Stimulated activated CD4-positive, alpha-beta T cell treated with anti-CD3 and anti-CD28 coated beads, Interleukin-2, amount 100 ng/mL, for 48 hours (primary cell): ENCODE data around the gene VCX2.
"Not testable (repeated sequence)": the region's sequence is repeated elsewhere in the genome, so short reads cannot be mapped to it uniquely, and the experiment has no call there.

ENCODE experiments used
- DNase-seq, 2 donors: peaks; one replicate each; pipeline ENCODE4 v3.0.0-alpha.2; 2020

Gene VCX2

DNA sequence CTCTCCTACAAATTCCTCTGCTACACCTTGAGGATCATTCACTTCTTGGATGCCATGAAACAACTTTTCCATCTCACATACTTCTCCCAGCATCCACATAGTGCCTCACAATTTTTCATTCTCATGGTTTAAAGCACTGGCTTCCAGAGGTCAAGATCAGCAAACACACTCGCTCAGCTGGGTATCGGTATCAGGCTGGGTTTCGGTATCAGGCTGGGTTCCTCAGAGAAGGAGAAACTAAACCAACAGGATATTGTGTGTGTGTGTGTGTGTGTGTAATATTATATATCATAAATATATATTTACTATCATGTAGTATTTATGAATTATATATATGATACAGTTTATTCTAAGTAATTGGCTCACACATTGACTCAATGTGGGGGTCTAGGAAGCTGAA is at the start of gene VCX2:
VCX2 (minus strand) TSS at position 99 of the 400 bp plus-strand sequence. CDS start 624 bp downstream, outside the sequence.
- DNase-seq, result not testable (repeated sequence)

DNA sequence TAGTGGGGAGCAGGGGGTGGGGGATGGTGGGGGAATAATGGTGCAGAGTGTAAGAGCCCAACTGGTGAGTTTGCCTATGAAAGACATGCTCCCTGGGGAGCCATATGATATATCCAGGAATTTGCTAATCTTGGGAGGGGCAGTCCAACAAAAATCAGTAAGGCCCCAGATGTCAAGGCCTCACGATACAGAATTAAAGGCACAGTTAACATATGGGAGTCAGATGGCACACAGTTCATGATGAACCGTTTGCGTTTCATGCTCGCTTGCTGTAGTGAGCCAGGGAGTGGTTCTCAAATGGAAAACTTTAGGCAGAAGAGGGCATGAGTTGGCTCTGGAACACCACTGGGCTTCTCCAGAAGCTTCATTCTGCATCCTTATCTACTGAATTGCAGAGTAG is 33.9 kb upstream of the VCX2 start:
- no peak for DNase-seq

DNA sequence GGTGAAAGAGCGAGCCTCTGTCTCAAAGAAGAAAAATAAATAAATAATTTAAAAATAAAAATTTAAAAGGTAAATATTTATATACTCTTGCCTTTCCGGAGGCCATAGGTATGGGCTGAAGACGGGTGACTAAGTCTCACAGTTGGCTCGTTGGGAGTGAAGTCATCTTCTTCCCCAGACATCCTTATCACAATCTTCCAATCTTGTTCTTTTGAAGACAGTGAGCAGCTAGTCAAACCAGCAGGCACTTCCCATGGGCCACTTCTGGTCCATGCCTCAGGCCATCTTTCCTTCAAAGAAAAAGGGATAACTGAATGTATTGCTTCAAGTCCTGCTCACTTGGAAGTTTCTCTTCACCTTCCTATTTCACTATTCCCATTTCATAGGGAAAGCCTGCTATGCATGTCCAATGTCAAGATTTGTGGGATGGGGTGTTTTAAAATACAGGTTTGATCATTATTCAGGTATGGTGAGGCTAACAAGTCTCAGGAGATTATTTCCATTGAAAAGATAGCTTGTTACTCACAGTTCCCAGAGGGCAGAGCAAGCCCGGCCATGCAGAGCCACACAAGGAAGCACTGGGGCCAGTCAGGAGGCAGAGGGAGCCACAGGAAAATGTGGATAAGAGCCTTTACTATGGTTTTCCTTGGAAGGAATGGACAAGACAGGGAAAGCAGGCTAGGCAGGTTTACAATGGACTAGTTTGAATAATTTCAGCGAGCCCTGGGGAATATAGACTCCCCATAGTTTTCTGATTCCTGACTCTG is 33.3 kb upstream of the VCX2 start:
- no peak for DNase-seq

DNA sequence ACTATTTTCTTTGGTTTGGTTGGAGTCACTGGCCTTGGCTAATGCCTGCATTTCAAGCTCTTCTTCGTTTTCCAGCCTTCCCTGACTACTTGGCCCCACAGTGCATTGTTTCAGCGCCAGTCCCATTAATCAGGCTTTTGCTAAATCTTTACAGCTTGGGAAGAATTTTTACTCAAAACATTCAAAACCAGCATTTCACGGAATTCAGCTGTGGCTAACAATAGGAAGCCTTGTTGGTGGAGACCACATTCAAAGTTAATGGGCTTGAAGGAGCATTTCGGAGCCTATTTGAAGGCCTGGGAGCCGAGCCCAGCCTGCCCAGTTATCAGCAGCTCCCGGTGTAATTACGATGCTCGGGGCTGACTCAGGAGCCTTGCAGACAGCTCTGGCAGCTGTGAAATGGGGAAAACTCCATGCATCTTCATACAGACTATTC is 30.8 kb upstream of the VCX2 start:
- no peak for DNase-seq

DNA sequence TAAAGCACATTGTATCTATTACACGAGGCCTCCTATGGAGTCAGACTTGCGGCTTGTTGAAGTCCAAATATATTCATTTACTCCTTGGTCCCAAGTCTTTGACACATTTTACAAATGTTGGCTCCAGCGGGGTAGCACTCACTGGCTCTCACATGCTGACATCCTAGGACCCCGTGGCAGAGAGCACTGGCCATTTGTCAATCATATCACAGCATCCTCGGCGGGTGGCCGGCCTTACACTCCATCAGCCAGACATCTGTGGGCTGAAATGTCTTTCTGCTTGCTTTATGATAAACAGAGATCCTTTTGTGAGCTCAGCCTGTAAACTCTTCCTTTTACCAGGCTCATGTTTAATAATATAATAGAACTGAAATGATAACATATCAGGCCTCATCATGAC is 25.7 kb upstream of the VCX2 start:
- no peak for DNase-seq

DNA sequence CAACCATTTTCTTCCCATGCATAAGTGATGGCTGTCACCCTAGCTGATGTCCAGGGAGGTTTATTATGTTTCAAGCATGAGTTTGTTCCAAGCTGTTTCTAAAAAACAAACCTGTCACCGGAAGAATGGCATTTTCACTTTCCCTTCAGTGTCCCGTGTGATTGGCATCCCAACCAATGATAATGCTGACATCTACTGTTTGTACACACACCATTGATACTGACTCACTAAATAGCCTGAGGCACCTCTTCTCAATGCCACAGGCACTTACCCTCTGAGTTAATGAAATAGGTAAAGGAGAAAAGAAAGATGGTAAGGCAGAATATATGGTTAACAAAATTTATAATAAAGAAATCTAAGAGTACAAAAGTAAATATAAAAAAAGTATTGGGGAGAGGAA is 23.1 kb upstream of the VCX2 start:
- no peak for DNase-seq

DNA sequence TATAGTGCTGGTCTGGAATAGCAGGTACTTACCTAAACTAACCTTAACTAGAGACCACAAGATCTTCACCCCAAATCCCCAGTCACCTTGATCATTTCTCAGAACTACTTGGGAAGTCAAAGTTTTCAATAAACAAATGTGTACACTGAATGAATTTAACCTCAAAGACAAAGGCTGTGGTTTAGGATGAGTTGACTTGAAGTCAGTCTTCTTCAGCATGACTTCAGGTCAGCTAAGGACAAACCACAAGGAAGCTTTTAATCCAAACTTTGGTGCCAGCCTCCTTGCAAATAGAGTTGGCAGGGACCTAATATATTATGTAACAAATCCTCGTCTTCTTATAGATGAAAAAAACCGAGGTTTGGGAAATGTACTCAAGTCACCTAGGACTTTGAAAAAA is 21.2 kb upstream of the VCX2 start:
- no peak for DNase-seq

DNA sequence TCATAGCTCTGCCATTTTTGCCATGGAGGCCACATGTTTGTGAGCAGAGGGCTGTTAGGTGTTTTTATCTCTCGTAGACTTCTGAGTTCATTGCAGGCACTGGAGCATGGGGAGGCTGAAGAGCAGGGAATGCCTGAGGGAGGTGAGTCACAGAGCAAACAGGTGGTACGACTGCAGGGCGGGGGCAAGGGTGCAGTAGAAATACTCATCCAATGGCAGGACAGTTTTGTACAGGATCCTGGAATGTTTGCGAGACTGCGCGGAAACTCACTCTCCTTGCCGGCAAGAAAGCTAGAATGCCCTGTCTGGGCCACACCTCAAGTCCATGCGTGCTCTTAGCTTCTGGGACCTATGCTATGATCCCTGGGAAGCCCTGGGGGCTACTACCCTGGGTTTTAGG is 20.0 kb upstream of the VCX2 start:
- DNase-seq, result no peak

DNA sequence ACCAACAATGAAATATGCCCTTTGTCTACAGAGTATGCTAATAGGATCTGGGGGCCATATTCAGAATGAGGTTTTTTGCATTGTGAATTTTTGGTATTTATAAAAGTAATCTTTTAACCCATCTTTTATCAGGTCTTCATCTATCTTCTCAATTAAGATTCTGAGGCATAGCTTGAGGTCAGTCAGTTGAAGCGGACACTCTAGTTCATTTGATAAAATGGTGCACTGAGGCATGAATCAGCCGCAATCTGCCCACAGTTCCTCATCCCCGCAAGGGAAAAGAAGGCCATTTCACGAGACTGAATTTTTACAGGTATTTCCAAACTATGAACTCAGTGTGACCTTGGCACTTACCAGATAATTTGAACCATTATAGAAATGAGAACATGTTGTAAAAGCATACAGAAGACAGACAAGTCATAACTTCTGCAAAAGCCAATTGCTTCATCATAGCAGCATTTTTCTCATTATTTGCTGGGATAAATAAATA is 19.3 kb upstream of the VCX2 start:
- DNase-seq, result no peak

DNA sequence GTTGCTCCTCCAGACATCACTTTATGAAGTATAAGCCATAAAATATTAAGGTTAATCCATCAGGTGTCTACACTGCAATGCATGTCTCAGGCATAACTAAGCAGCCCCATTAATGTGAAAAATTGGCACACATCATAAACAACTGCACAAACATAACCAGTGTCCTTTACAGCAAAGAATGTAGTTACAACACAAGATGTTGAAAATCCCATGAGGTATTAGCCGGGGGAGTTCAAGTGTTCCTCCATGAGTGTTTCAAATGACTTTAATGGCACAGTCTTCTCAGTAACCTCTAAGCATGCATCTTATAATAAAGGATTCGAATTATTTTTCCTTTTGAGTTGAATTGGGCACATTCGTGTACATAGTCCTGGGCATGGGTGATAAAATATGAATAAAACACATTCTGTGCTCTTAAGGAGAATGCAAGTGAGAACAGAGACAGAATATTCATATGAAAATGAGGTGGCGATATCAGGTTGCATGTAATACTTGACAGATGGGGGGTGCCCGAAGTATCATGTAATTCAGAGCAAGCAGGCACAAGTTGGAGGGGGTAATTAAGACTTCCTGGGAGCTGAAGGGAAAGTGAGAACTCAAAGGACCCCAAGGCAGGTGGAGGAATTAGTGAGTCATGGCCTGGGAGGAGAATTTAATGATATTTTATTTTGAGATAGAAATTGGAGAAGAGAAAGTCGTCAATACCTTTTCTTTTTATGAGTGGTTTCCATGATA is 18.2 kb upstream of the VCX2 start:
- DNase-seq, result no peak

DNA sequence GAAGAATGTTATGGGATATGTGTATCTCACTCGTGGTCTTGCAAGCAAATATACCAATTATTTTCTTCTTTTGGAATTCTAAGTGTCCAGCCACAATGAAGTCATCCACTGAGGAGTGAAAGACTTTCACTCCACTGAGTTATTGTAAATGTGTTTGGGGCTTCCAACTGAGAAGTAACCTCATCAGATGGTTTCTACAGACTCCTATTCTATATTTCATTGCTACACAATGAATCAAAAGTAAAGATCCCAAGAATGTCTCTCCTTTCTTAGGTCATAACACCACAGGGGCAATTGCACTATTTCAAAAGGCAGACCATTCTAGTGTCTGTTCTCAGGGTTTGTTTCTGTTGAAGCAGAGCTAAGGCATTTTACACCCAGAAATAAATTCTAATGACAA is 12.3 kb upstream of the VCX2 start:
- DNase-seq, result no peak

DNA sequence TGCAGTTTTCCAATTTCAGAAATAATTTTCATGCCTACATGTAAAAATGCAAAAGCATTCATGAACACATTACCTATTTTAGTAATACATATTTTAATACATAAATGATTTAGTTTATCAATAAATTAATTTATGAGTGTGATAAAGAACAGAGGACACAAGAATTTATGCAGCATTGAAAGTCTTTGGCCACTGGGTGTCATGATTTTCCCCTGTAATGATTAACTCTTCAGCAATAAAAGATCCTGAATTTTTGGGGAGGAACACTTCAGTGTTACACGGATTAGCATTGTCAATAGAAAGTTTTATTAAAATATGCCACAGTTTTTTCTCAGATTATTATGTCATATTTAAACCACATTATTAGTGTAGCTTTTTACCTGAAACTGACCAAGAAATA is 8.6 kb upstream of the VCX2 start:
- DNase-seq, result no peak

DNA sequence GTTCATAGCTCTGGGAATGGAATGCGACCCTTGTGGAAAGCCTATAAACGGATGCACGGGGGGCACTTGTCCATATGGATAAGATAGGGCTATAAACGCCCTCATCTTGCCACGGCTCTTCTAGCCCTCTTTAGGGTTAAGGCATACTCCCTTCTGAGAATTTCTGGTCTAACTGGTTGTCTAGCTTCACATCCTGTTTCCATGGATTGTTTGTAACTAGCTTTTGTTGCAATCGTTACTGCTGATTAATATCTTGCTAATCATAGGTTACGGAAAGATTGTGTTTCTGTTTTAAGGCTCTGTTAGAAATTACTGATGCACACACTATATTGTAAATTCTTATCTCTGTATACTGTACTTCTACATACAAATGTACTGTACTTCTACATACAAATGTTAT is 17.1 kb downstream of the VCX2 start:
- not testable (repeated sequence) for DNase-seq

DNA sequence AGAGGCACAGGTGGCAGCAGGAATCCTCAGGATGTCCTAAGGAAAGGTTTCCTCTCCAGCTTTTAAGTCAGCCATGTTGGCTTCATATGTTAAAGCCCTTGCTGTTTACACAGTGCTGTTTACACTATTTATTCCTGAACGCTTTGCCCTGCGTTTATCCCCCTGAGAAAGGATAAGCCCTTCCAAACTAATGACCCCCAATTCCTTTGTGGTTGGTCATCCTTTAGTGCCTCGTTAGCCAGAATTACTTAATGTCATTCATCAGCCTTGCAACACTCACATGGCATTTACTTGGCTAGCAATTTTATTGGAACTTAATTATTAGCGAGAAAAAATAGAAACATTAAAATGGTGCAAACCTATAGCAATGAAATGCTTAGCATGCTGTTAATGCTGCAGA is 23.8 kb downstream of the VCX2 start:
- DNase-seq, result no peak

DNA sequence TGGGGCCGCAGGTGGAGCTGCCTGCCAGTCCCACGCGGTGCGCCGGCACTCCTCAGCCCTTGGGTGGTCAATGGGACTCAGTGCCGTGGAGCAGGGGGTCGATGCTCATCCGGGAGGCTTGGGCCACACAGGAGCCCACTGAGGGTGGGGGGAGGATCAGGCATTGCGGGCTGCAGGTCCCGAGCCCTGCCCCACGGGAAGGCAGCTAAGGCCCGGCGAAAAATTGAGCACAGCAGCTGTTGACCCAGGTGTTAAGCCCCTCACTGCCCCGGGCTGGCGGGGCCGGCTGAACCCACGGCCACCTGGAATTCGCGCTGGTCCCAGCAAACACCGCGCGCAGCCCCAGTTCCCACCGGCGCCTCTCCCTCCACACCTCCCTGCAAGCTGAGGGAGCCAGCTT is 26.1 kb downstream of the VCX2 start:
- DNase-seq, result no peak

DNA sequence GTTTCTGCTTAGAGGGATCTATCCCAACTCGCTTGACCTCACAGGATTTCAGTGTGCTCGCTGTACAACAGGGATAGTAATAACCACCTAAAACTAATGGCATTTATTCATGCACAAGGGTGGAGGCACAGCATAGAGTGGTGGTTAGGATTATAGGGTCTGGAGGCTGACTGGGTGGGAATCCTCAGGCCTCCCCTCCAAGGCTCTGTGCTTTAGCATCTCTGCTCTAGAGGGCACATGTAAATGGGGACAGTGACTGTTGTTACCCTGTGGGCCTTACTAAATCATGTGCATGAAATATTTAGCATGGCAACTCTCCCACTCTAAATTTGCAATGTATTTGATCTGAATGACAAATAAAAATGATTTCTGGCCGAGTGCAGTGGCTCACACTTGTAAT is 29.2 kb downstream of the VCX2 start:
- DNase-seq, result no peak

DNA sequence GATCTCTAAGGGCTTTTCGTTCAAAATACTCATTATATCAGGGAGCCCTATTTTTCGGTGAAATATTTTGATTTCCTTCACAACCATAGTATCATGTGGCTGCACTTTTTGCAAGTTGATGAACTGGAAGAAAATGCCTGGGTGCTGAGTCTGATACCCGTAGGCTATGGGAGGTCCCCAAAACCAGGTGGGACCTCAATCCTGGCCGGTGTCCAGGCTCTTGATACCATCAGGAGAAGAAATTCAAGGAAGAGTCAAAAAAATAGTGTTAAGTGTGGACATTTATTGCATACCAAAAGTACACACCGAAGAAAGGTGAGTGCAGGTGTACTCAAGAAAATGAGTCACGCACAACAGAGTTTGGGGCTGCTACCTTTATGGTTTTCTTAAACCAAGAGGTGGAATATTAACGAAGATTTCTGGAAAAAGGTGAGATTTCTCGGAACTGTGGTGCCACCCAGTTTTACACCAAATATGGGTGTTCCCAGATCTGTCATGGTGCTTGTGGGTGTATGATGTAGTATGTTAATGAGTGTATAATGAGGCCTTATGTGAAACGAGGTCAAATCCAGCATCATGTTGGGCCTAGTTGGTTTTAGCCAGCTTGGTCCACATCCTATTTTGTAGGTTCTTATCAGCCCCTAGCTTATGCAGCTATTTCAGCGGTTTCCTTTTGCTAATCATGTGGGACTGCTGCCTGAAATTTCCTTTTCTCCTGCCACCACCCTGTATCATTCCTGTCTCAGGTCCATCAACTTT is 29.9 kb downstream of the VCX2 start:
- DNase-seq, result no peak

DNA sequence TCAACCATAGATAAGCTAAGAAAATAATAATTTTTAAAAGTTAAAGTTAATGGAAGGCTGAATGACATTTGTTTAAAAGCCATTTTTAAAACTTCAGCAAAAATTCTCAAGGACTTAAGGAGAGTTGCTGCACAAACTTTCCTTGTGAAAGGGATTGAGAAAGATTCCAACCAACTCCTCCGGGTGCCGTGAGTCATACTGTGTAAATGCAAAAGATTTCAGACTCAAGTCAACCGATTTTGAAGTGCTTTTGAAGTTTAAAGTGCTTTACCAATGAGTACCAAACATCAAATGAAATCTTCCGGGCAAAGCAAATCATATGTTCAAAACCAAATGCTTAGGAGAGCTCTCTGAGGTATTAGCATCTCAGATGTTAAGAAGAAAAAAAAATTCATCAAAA is 31.4 kb downstream of the VCX2 start:
- no peak for DNase-seq

DNA sequence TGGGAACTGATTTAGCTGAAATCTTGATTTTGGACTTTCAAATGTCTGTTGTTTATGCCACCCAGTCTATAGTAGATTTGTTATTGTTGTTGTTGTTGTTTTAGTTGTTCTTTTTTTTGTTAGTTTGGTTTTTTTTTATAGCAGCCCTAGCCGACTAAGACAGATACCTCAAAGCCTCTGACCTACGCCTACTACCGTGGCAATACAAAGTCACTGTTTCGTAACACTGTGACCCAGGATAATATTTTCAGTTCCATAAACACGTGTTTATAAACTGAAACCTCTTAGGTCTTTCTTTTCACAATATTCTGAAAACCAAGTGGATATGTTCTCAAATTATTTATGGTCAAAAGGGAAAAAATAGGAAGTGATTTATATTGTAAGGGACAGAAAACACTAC is 32.8 kb downstream of the VCX2 start:
- DNase-seq, result no peak

DNA sequence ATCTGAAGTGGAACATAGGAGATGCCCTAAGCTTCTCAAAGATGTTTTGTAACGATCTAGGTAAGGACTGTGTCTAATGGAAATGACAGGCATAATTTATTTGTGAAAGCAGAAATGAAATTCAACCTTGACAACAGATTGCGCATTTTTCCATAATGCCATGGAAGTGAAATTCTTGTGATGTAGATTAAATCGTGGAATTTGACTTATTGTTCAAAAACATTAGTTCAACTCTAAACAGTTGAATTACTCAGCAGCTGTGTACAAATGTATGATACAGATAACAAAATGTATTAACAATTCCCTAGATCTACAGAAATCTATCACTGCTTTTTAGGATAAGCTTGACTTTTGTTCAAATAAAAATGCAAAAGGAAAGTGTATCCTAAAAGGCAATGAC is 44.4 kb downstream of the VCX2 start:
- DNase-seq, result no peak

DNA sequence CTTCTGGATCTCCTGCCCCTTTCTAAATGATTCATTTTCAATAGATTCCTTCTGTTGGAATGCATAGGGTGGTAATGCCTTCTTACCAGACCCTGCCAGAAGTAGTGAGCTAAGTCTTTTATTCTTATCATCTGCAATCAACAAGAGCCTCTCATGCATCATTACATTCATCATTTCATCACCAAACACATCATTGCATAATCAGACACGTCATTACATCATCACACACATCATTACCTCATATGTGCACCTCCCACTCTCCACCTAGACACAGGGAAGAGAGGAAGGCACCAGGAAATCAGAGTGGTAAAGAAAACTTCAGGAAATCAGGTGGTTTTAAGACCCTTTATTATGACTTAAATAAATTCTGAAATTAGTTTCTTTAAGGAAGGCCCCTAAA is 45.0 kb downstream of the VCX2 start:
- DNase-seq, result no peak

DNA sequence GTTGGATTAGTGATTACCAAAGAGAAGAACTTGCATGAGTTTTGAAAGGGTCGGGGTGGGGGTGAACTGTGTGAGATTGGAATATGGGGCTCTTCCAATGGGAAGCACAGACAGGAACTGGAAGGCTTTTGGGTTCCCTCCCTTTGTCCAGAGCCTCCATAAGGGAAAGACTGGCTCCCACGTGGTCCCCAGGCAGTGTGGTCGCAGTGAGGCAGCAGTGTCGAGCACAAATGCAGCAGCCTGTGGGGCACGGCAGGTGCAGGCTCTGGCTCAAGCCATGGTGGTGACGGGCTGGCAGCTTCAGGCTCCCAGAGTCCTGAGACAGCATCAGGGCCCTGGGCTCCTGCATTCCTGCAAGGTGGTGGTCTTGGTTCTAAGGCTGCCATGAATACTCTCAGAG is 45.5 kb downstream of the VCX2 start:
- no peak for DNase-seq

DNA sequence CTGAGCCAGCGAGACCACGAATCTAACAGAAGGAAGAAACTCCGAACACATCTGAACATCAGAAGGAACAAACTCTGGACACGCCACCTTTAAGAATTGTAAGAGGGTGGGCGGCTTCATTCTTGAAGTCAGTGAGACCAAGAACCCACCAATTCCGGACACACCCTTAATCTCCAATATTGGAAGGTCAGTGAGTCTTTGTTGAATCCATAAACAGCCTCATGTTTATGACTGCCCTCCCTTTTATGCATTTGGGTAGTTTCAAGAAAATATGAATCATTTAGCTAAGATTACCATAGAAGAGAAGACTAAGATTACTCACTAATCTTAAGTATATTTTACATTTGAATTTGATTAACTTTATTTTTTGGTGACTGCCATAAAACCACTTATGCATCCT is 48.5 kb downstream of the VCX2 start:
- no peak for DNase-seq

DNA sequence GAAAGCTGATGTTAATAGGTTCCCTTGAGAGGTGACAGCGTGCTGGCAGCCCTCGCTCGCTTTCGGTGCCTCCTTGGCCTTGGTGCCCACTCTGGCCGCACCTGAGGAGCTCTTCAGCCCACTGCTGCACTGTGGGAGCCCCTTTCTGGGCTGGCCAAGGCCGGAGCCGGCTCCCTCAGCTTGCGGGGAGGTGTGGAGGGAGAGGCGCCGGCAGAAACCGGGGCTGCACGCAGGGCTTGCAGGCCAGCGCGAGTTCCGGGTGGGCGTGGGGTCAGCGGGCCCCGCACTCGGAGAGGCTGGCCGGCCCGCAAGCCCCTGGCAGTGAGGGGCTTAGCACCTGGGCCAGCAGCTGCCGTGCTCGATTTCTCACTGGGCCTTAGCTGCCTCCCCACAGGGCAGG is 49.7 kb downstream of the VCX2 start:
- DNase-seq, result not testable (repeated sequence)
